HG03103 (cell line): Measurements from ENCODE around the gene ILF2.

Experiments
- ATAC-seq: cut with Tn5 transposase; IDR thresholded peaks from one replicate; pipeline ENCODE4 v1.9.1; 2021; ENCODE audit warnings: low read depth; ENCODE audit not compliant: unreplicated experiment

The ILF2 gene

DNA sequence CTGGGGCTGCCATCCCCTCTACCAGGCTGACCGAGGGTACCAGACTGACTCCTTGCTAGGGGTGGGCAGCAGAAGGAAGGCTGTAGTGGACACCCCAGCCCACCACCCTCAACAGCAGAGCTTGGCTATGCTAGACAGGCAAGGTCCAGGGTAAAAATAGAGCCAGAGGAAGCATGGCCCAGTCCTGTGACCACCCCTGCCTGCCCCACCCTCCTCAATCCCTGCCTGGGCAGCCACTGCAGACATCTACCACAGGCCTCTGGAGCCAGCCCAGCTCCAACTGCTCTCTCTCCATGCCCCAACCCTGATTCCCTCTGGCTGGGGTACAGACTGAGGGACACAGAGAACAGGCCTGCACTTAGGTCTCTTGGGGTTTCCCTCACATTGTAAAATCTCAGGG, 40.8 kb downstream of the ILF2 start:
- no peak for ATAC-seq

DNA sequence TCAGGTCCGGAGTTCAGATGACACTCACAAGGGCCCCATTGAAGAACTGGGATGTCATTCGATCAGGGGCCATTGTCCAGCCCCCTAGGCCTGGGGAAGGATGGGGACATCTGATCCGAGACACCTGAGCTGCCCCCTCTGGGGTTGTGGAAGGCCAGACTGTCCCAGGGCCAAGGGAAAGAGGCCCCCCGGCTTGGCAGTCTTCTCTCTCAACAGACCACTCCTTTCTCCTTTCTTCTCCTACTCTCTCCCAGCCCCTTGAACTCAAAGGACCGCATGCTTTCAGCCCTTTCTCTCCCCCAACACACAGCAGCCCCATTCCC, 41.5 kb downstream of the ILF2 start:
- no peak for ATAC-seq

DNA sequence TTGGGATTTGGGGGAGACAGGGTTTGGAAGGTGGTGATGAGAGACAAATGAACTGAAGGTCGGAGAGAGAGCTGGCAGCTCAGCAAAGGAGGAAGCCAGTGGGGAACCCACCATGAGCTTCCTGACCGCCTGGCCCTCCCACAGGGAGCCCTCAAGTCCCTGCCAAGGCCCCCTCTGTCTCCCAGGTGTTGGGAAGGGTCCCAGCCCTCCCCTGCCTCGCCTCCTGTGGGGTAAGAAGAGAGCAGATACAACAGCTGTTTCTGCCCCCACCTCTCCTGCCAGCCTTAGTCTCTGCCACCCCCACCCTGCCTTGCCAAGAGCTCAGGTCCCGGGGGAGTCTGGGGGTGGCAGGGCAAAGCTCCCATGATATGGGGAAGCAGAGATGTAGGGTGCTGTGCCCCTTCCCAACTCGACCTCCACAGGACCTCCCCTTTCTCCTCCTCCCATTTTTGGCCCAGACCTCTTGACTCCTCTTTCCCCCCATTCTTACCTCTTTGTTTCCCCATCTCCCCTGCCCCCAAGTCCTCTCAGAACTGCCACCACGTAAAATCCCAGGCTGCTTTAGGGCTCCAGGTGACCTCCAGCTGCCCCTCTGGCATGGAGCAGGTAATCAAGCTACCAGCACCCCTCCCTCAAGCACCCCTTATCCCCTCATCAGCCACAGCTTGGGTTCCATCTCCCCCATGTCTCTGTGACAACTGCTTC, 42.0 kb downstream of the ILF2 start:
- ATAC-seq, result no peak

DNA sequence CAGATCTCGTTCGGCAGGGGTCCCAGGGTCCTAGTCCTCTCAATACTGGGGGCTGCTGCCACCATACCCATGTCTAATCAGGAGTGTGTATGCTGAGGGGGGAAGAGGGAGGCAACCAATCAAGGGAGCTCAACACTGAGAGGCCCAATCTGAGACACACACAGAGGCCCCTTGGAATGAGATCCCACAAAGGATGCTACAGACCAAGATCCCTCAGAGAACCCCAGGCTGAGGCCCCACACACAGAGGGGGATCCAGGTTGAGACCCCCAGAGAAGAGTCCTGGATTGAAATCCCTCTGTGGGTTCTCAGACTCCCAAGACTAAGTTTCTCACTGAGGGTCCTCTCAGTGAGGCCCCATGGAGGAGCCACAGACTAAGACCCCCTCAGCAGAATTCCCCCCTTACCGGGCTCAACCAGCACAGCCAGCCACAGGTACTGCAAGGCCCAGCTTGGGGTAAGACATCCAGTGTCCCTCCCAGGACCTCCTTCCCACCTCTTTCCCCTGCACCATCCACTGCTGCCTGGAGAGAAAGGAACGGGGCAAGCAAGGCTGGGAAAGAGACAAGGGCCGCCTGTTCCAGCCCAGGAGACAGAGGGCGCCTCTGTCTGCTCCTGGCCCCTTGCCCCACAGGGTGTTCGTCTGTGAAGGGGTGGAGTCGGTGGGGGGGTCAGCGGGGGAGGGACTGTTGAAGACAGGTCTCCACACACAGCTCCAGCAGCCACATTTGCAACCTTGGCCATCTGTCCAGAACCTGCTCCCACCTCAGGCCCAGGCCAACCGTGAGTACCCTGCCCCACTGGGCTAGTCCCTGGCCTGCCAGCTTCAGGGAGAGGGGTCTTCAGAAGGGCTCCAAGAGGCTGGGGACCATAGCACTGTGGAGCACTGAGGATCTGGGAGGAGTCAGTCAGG, 42.8 kb downstream of the ILF2 start, which contains the start of gene S100A1:
S100A1 (plus strand) TSS at position 720 of the 912 bp plus-strand sequence. CDS start 2,088 bp downstream, outside the sequence.
- no peak for ATAC-seq

DNA sequence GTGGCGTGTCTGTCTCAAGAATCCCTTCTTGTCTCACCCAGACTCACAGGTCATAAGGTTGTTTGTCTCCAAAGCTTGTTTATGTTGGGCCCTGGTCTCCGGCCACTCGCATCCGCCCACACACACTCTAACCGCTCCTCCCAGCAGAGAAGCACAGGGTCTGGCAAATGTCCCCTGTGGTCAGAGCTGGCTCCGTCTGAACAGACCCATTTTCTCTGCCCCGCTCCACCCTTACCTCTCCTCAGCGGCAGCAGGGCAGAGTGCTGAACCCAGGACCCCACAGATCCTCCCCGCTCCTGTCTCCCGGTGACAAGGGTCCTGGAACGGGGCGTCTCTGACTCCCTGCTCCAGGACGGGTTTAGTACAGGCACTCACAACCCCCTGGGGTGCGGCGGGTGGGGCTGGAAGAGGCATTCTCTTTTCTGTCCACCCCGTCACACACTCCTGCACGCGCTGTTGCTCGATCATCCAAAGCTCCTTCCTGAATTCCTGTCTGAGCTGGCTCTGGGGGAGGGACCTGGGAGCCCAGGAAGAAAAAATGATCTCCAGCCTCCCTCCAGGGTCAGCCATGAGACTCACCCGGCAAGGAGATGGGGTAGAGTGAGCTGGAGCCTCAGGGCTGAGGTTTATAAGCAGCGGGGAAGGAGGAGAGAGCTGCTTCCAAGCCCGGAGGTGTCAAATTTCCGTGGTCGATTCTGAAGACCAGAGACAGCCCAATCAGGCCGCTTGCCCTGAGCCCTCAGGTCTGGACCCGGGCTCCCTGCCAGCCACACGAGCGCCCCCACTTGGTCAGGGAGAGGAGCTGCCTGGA, 43.7 kb downstream of the ILF2 start, which contains the start of gene S100A13:
S100A13 (minus strand) TSS at position 602 of the 811 bp plus-strand sequence. CDS start 1,033 bp downstream, outside the sequence.
- ATAC-seq, result no peak

DNA sequence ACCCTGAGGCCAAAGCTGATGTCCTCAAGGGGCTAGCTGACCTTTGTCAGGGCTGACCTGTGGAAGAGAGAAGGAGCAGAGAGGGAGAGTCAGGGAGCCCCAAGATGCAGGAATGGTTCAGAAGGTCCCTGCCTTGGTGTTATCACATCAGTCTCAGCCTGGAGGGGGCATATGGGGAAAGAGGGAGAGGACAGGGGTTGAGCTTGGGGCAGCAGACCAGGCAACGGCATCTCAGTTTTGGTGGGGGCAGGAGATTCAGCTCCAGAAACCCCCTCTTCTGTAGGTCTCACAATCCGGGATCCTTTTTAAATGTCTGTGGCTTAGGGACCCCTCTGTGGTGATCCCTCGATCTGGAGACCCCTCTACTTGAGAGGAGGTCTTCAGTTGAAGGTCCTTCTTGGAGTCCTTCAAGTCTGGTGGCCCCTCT, 44.3 kb downstream of the ILF2 start:
- ATAC-seq, result no peak

DNA sequence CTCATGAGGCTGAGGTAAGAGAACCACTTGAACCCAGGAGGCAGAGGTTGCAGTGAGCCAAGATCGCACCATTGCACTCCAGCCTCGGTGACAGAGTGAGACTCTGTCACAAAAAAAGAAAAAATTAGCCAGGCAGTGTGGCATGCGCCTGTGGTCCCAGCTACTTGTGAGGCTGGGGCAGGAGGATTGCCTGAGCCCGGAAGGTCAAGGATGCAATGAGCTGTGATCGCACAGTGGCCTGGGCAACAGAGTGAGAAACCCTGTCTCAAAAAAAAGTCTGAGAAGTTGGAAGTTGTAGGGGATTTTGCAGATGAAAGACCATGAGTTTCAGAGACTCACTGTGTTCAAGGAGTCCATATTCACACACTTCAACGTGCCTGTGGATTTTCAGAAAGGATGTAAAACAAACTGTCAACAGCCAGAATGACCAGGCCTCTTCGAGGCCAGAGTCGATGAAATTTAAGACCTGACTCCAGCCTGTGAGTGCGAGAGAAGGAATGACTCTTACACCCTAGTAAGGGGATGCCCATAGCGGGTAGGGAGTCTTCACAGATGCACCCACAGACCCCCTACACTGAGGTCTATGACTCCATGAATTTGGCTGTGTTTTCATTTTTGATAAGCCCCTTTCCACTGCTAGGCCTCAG, 45.7 kb downstream of the ILF2 start:
- no peak for ATAC-seq

DNA sequence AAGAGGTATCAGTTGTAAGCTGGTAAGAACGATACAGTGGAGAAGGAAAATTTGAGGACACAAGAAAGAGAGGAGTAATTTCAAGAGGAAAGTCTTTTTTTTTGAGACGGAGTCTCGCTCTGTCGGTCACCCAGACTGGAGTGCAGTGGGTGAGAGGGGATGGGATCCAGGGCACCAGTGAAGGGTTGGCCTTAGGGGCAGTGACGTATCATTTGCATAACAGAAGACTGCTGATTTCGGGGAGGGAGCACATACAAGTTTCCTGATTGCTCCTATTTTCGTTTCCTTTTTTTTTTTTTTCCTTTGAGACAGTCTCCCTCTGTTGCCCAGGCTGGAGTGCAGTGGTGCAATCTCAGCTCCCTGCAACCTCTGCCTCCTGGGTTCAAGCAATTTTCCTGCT, 47.7 kb downstream of the ILF2 start:
- no peak for ATAC-seq

DNA sequence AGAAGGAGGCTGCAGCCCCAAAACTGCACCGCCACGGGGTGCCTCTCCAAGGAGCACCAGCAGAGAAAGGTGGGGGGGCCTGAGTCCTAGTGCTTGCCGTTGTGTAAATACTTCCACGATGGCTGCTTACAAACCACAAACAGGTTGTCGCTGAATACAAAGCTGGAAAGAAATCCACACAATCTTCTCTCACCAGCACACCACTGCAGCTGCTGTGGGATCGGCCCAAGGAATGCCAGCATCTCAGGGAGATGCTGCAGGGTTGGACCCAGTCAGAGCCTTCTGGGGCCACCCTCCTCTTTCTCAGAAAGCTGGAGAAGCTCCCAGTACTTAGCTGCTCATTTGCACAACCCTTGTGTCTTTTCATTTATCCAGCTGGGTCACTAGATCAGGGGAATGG, 51.6 kb downstream of the ILF2 start:
- no peak for ATAC-seq

DNA sequence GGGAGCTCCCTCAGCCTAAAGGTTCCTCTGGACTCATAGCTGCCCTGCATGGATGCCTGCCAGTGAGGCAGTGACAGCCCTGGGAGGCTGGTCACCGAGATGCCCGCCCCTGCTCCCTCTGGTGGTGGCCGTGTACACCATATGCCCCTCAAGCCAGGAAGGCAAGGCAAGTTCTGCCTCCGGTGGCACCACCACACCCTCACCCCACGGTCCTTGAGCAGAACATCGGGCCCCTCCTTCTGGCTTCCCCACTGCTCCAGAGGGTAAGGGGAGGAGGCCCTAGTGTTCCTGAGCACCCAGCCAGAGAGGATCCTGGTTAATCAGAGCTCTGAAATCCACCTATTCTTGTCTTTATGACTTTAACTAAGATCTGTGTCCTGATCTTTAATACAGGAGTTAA, 53.1 kb downstream of the ILF2 start:
- ATAC-seq, result peak; percentile 70

DNA sequence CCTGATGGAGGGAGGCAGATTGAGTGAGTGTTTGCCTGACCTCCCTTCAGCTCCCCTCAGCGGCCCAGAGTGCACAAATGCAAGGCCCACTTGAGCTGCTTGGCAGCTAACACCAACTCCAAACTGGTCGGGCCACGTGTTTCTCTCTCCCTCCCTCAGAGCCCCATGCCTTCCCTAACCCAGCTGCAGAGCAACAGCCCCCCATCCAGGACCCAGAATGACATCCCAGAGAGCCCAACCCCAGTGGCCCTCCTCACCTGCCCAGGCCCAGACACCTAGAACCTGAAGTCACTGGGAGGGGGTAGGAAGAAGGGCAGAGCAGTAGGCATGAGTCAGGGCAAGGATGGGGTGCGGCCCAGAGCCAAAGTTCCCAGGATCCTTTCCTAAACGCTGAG, 53.9 kb downstream of the ILF2 start:
- no peak for ATAC-seq

DNA sequence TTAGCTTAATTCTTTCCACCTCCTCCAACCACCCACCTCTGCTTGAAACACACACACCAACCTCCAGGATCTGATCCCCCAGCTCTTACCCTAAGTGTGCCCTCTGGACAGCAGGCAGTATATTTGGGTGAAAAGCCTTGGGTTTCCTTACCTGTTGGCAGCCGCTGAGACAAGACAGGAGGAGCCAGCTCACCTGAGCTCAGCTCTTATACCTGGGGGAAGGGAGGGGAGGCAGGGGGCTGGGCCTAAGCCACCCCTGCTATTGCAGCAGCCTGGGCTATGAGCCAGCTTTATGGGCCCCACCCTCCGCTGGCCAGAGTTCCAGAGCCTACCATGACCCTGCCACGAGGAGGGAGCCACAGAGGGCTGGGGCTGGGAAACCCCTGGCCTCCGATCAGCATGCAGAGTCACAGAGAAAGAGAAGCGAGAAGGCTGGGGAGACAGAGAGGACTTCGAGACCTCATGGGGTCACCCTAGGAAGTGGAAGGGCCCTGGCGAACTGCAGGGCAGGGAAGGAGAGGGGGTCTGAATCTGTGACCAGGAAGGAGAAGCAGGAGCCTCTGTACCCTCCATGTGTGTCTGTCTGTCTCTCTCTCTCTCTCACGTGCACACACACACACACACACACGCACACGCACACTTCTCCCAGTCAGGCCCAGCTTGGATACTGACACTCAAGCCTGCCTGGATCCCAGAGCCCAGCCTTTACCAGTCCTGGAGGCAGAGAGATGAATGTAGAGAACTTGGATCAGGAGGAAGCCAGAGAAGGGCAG, 54.5 kb downstream of the ILF2 start, which contains the start of gene S100A14:
S100A14 (minus strand) TSS at position 182 of the 773 bp plus-strand sequence. CDS start 467 bp downstream, outside the sequence.
- no peak for ATAC-seq

DNA sequence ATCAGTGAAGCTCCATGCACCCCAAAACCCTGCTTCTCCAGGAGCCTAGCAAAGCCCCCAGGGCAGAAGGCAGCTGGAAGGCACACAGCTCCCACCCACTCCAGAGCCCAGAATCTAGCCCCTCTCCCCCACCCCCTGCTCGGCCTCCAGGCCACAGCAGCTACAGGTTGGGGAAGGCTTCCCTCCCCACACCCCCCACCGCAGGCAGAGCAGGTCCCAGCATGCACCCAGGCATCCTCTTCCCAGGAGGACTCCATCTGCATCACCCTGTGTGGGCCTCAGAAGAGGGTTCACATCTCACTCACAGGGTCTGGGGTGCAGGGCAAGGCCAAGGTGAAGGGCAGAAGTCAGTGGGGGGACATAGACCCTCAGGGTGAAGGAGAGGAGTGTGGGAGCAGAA, 55.4 kb downstream of the ILF2 start:
- ATAC-seq, result no peak

DNA sequence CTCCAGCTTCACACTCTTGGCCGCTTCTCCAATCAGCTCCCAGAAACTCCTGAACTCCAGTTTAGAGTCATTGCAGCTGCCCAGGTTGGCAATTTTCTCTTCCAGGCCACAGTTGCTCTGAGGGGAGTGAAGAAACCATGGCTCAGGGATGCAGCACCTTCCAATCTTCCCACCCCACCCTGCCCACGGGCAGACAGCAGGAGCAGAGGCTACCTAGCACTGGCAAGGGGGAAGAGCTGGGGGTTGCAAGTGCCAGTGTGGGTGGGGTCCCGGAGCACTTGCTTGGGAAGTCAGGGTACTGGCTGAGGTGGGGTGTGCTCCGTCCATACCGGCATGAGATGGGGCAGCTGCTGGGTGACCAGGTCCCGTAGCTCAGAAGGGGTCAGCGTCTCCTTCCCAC, 55.9 kb downstream of the ILF2 start:
- no peak for ATAC-seq

DNA sequence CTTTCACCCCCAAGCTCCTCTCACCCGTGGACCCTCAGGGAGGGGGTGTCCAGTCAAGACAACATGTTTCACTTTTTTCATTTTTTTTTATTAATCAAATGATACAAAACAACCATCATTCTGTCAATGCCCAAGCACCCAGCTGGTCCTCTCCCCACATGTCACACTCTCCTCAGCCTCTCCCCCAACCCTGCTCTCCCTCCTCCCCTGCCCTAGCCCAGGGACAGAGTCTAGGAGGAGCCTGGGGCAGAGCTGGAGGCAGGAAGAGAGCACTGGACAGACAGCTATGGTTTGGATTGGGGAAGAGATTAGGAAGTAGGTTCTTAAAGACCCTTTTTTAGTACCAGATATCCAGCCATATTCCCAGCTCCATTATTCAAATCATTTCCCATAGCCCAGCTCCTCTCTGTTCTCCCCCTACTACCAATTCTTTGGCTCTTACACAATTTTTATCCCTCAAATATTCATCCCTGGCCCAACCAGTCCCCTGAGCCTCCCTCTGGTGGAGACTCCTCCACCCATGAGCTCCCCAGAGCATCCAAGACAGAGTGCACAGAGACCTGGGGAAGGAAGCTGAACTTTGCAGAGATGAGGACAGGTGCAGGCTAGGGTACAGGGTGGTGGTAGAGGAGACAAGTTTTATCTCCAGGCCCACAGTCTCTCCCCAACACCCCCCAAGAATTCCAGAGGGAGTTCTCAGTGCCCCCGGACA, 56.4 kb downstream of the ILF2 start:
- no peak for ATAC-seq

DNA sequence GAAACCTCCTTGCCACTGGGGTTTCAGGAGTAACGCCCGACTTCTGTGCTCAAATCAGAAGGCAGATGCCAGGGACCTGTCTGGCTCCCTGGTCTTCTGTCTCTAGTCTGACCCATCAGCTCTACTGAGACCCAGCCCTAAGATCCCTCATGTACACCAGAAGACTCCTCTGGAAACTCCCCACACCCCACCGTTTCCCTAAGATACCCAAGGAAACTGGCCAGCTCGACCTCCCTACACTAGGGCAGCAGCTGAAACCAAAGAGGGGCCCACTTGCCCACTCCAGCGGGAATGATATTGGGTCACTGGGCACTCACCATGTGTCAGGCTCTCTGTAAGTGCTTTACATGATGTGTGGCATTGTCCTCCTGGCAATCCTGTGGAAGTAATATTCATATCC, 57.4 kb downstream of the ILF2 start:
- no peak for ATAC-seq

DNA sequence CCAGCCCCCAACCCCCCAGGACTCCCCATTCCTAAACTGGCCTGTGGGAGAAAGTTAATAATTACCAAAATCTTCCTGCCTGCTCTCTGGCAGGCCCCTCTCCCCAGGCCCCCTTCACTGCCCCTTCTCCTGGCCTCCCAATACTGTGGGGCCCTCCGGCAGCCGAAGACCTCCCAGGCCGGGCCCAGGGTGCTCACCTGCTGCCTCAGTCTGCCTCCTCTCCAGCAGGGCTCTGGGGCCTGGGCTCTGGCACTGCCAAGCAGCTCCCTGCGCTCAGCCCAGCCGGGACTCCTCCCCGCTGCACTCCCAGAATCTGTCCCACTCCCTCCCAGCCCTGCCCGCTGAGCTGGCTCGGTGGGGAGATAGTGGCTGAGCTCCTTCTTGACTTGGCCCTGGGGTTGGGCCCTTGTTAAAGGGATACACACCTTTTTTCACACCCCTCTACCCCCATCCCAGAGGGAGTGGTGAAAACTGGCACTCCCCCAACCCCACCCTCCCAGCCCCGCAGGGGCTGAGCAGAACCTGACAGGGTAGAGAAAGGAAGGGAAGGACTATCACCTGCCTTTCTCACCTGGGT, 58.0 kb downstream of the ILF2 start, which contains the start of gene S100A16:
S100A16 (minus strand) TSS at position 383 of the 577 bp plus-strand sequence. CDS start 4,986 bp downstream, outside the sequence.
- ATAC-seq, result no peak

DNA sequence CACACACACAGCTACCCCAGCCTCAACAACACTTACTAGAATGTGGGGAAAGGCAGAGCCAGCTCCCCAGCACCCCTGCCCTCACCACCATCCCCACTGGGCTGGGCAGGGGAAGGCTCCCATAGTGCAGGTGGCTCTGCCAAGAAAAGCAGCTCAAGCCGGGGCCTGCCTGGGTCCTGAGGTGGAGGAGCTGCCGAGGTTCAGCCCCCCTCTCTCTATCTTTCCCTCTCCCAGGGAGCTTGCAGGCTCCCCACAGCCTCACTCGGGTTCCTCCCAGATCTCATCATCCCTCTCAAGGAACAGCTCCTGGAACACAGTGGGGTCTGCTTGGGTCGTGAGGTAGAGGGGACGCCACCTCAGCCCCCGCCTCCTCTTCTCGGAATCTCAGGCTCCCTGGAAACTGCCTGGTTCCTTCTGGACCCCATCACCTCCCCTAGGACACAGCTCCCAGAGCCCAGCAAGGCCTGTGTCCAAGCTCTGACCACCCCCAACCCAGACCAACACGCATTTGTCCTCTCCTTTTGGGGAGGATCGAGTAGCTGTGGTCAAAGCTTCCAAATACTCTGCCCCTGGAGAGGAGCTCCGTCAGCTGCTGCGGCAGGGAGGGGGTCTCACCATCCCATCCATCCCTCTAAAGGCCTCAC, 58.6 kb downstream of the ILF2 start:
- no peak for ATAC-seq
